Testis (tissue), 3 donors: ENCODE data around the gene GLI2. TPM values are rescaled to one million over a fixed set of nuclear protein-coding genes. Genes with fewer than 3 reads are reported as not detected.

Experiments
- DNase-seq: peaks from one replicate; pipeline ENCODE4 v3.0.0-alpha.2; 2019
- H3K27ac ChIP-seq, 2 donors: fragments of 200-600 bp; sonication (generic); one replicate each; pipeline ENCODE4 v1.5.1; 2019
- H3K27me3 ChIP-seq: fragments of 200-600 bp; sonication (generic); one replicate; pipeline ENCODE4 v1.5.1; 2019
- H3K36me3 ChIP-seq: fragments of 200-600 bp; sonication (generic); one replicate; pipeline ENCODE4 v1.5.1; 2017; ENCODE audit warnings: low read depth; ENCODE audit errors: missing control alignments
- H3K4me1 ChIP-seq: fragments of 200-600 bp; sonication (generic); one replicate; pipeline ENCODE4 v1.5.1; 2019
- H3K4me3 ChIP-seq, 2 donors: fragments of 200-600 bp; sonication (generic); one replicate each; pipeline ENCODE4 v1.5.1; 2017 to 2019
- H3K9me3 ChIP-seq: fragments of 200-600 bp; sonication (generic); one replicate; pipeline ENCODE4 v1.5.1; 2017
- POLR2A ChIP-seq: fragments of 450-650 bp; IDR thresholded peaks from one replicate; pipeline ENCODE4 v1.6.1; 2017; ENCODE audit warnings: antibody characterized with exemption, mild to moderate bottlenecking, moderate library complexity
- WGBS, 2 donors: methylation state at CpG; one replicate each; pipeline ENCODE4 v1.1.5; 2018; 5-methylcytosine and 5-hydroxymethylcytosine counted together
- intact Hi-C: fragments of 100-400 bp; cut with DNase I; formaldehyde crosslinking; loops from one replicate; pipeline ENCODE4 v1.15.1; 2023; ENCODE audit warnings: low total_unique reads
- polyA plus RNA-seq: library from polyadenylated mRNA; stranded (reverse); fragments of 350-450 nt; fragmentation: Illumina TruSeq; extraction: RNeasy Lipid Tissue Mini Kit (QIAGEN cat#74804); gene quantifications from one replicate; pipeline ENCODE4 v1.2.3, GENCODE V29; 2014; ENCODE audit warnings: low read depth, low replicate concordance; ENCODE audit not compliant: insufficient read depth
- total RNA-seq, 2 donors: library from RNA; depleted of rRNA; stranded (reverse); fragments of >200 nt; gene quantifications; one replicate each; pipeline ENCODE4 v1.2.3, GENCODE V29; 2016
- TF ChIP-seq, protein P1 (sequence below), 3 experiments: fragments of 450-650 bp in 2 of 3; fragments of 200-600 bp in 1 of 3; sonication (generic) in 1 of 3; IDR thresholded peaks; one replicate each; pipeline ENCODE4 v1.5.1; 2016 to 2019; ENCODE audit warnings: antibody characterized with exemption in 3 of 3, mild to moderate bottlenecking in 2 of 3, moderate library complexity in 1 of 3

The GLI2 gene
- total and polyA plus RNA-seq, 3 donors from 2014 or later = 5.1 to 21.4 (median 16.5) TPM

- no peak for DNase-seq
- WGBS, 2 donors = 81 to 84% methylated on average over 6 to 7 of the region's 7 CpGs
- Histone ChIP-seq H3K9me3 (no peaks in the 10 kb centered on the region), H3K27me3 (no peaks in the 10 kb centered on the region), H3K4me3 (no peak overlapping the region), H3K36me3 (no peaks in the 10 kb centered on the region), H3K4me1 (no peaks in the 10 kb centered on the region), H3K27ac (no peak overlapping the region)
- intact Hi-C loops = no loop called here
- TF ChIP-seq POLR2A = no peak
- TF ChIP-seq, protein P1, sequence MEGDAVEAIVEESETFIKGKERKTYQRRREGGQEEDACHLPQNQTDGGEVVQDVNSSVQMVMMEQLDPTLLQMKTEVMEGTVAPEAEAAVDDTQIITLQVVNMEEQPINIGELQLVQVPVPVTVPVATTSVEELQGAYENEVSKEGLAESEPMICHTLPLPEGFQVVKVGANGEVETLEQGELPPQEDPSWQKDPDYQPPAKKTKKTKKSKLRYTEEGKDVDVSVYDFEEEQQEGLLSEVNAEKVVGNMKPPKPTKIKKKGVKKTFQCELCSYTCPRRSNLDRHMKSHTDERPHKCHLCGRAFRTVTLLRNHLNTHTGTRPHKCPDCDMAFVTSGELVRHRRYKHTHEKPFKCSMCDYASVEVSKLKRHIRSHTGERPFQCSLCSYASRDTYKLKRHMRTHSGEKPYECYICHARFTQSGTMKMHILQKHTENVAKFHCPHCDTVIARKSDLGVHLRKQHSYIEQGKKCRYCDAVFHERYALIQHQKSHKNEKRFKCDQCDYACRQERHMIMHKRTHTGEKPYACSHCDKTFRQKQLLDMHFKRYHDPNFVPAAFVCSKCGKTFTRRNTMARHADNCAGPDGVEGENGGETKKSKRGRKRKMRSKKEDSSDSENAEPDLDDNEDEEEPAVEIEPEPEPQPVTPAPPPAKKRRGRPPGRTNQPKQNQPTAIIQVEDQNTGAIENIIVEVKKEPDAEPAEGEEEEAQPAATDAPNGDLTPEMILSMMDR (IDR thresholded peaks at IDR 0.05) = no peak
Measured at GRCh38 chr2:120720231-120720630, 15.4 kb upstream of the GLI2 start.

DNA sequence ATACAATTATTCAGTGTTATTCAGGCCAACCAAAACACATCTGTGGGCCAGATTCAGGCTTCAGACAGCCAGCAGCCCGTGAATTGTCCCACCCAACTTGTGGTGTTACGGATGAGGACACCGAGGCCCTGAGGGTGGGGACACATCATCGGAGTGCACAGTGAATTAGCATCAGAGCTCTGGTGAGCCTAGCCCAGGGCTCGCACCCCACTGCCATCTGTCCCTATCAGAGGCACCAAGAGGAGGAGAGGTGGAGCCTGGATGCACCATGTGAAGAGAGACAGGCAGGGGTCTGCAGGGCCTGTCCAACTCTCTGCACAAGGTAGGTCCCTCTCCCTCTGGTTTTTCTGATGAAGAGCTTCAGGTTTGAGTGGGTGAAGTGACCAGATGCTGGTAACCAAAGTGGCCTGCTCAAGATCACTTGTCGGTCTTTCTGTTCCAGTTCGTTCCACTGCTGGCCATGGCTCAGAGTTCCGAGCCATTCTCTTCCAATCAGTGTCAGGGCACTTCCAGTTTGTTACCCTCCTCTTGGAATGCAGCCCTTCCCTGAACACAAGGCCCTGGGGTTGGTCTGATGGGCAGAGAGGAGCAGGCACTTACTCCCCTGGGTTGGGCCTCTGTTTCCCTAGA, 14.8 kb upstream of the GLI2 start:
- Histone ChIP-seq H3K9me3 (no peaks in the 10 kb centered on the region), H3K4me1 (no peaks in the 10 kb centered on the region), H3K27me3 (no peaks in the 10 kb centered on the region), H3K36me3 (no peaks in the 10 kb centered on the region), H3K27ac (no peak overlapping the region), H3K4me3 (no peak overlapping the region)
- WGBS, 2 donors = 81% methylated on average over 8 of the region's 8 CpGs
- TF ChIP-seq, protein P1 (IDR thresholded peaks at IDR 0.05) = no peak
- TF ChIP-seq POLR2A = no peak
- DNase-seq = no peak
- intact Hi-C loops = no loop called here

GRCh38 chr2:120722246-120722567, 13.5 kb upstream of the GLI2 start:
- H3K9me3 ChIP-seq = no peaks in the 10 kb centered on the region
- WGBS, 2 donors = 79 to 83% methylated on average over 9 of the region's 9 CpGs
- intact Hi-C loops = no loop called here
- no peak overlapping the region for H3K27ac ChIP-seq
- DNase-seq = no peak
- TF ChIP-seq, protein P1 (IDR thresholded peaks at IDR 0.05) = no peak
- no peak for TF ChIP-seq POLR2A
- no peak overlapping the region for H3K4me3 ChIP-seq
- H3K4me1 ChIP-seq = no peaks in the 10 kb centered on the region
- no peaks in the 10 kb centered on the region for H3K27me3 ChIP-seq
- H3K36me3 ChIP-seq = no peaks in the 10 kb centered on the region

DNA sequence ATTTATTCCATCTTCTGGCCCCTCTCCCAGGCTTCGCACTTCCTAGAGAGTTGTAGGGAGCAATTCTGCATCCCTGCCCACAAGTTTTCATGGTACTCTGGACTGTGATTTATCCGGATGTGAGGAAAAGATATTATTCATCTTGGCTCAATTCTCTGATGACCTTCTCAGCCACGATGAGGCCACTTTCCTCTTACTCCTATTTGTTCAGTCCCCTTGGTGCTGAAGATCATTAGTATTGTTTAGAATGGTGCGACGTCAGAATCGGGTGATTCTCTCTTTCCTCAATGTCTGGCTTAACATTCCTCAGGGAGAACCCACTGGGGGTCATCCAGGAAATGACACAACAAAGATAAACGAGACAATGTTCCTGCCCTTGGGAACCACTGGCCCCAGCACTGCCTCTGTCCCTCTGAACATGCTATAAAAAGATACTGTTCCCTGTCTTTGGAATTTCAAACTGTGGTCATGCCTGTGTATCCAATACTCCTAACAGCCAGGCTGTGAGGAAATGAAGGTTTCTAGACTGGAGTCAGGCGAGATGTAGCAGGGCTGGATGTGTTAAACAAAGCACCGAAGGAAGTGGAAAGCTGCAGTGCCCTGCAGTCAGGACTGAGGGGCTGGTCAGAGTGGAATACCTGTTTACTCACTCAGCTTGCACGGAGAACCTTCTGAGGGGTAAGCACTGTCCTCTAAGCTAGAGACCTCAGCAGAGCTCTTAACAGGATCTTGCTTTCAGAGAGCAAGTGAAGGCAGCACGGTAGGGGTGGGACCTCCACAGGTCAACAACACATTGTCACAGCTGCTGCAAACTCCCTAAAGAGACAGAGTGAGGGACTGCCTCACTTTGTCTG, 12.9 kb upstream of the GLI2 start:
- WGBS, 2 donors = 46 to 59% methylated on average over 11 of the region's 11 CpGs
- intact Hi-C loops = no loop called here
- no peaks in the 10 kb centered on the region for H3K9me3 ChIP-seq
- no peaks in the 10 kb centered on the region for H3K36me3 ChIP-seq
- H3K27ac ChIP-seq = no peak overlapping the region
- no peak for DNase-seq
- no peak for TF ChIP-seq POLR2A
- TF ChIP-seq, protein P1 (IDR thresholded peaks at IDR 0.05) = no peak
- H3K27me3 ChIP-seq = no peaks in the 10 kb centered on the region
- H3K4me1 ChIP-seq = no peaks in the 10 kb centered on the region
- no peak overlapping the region for H3K4me3 ChIP-seq
